PC-9 (cell line): ENCODE results near the gene AIRE.
"Not testable (repeated sequence)": the region's sequence is repeated elsewhere in the genome, so short reads cannot be mapped to it uniquely, and the experiment has no call there.

Experiments
- CTCF ChIP-seq: fragments of 200-600 bp; sonication (generic); conservative IDR thresholded peaks from 2 replicates; pipeline ENCODE4 v1.6.1; 2017; ENCODE audit warnings: mixed run types, antibody characterized with exemption, mild to moderate bottlenecking, moderate library complexity
- EZH2 ChIP-seq: fragments of 200-600 bp; sonication (generic); IDR thresholded peaks from 2 replicates; pipeline ENCODE4 v1.8.0; 2017; ENCODE audit warnings: antibody characterized with exemption, low read depth

GRCh38 chr21:44283211-44283785 is 2.4 kb upstream of the AIRE start:
- not testable (repeated sequence) for TF ChIP-seq CTCF, EZH2
